Osteocyte (in vitro differentiated cells): Measurements from ENCODE around the gene RTN4R. TPM values are rescaled to one million over a fixed set of nuclear protein-coding genes. Genes with fewer than 3 reads are reported as not detected.

Experiments used
- DNase-seq: peaks from one replicate; pipeline ENCODE4 v3.0.0; 2021; ENCODE audit warnings: mixed read lengths; ENCODE audit not compliant: unreplicated experiment; ENCODE audit errors: extremely low spot score
- H3K27ac Mint-ChIP-seq: one replicate; pipeline ENCODE4 v1.8.0; 2021; ENCODE audit warnings: mild to moderate bottlenecking, mixed read lengths; ENCODE audit not compliant: unreplicated experiment
- H3K27me3 Mint-ChIP-seq: one replicate; pipeline ENCODE4 v1.8.0; 2021; ENCODE audit warnings: mixed read lengths; ENCODE audit not compliant: unreplicated experiment
- H3K36me3 Mint-ChIP-seq: one replicate; pipeline ENCODE4 v1.8.0; 2021; ENCODE audit warnings: mixed read lengths; ENCODE audit not compliant: unreplicated experiment
- H3K4me1 Mint-ChIP-seq: one replicate; pipeline ENCODE4 v1.8.0; 2021; ENCODE audit warnings: mixed read lengths; ENCODE audit not compliant: unreplicated experiment
- H3K4me3 Mint-ChIP-seq: one replicate; pipeline ENCODE4 v1.8.0; 2021; ENCODE audit warnings: mild to moderate bottlenecking, moderate library complexity, mixed read lengths; ENCODE audit not compliant: unreplicated experiment
- H3K9me3 Mint-ChIP-seq: one replicate; pipeline ENCODE4 v1.8.0; 2021; ENCODE audit warnings: mixed read lengths; ENCODE audit not compliant: unreplicated experiment
- CTCF ChIP-seq: fragments of 200-600 bp; sonication (generic); IDR thresholded peaks from 2 replicates; pipeline ENCODE4 v1.5.0; 2021; ENCODE audit warnings: antibody characterized with exemption, mild to moderate bottlenecking, moderate library complexity
- total RNA-seq: library from RNA; stranded (reverse); gene quantifications from 2 replicates; pipeline ENCODE4 v1.2.1, GENCODE V29; 2021

The RTN4R gene
- total RNA-seq, 1 donor from 2014 or later: 1.5 TPM

- no peaks in the 10 kb centered on the region for H3K9me3 Mint-ChIP-seq
- TF ChIP-seq CTCF: no peak
- no peak for DNase-seq
- peaks cover 2% of the 10 kb centered on the region for H3K4me1 Mint-ChIP-seq
- no peak overlapping the region for H3K27ac Mint-ChIP-seq
- H3K27me3 Mint-ChIP-seq: no peaks in the 10 kb centered on the region
- H3K36me3 Mint-ChIP-seq: no peaks in the 10 kb centered on the region
- H3K4me3 Mint-ChIP-seq: no peak overlapping the region
Observed at GRCh38 chr22:20230777-20231420, 37.2 kb downstream of the RTN4R start.

GRCh38 chr22:20229916-20230775, 38.0 kb downstream of the RTN4R start:
- no peaks in the 10 kb centered on the region for H3K27me3 Mint-ChIP-seq
- H3K9me3 Mint-ChIP-seq: no peaks in the 10 kb centered on the region
- no peak overlapping the region for H3K27ac Mint-ChIP-seq
- H3K36me3 Mint-ChIP-seq: no peaks in the 10 kb centered on the region
- TF ChIP-seq CTCF: no peak
- no peak overlapping the region for H3K4me3 Mint-ChIP-seq
- DNase-seq: no peak
- peaks cover 2% of the 10 kb centered on the region for H3K4me1 Mint-ChIP-seq

GRCh38 chr22:20228939-20229272, 39.2 kb downstream of the RTN4R start:
- DNase-seq: no peak
- Mint-ChIP-seq H3K4me1 (peaks cover 2% of the 10 kb centered on the region), H3K27me3 (no peaks in the 10 kb centered on the region), H3K9me3 (no peaks in the 10 kb centered on the region), H3K4me3 (no peak overlapping the region), H3K36me3 (no peaks in the 10 kb centered on the region), H3K27ac (no peak overlapping the region)
- no peak for TF ChIP-seq CTCF

GRCh38 chr22:20228055-20228938, 39.8 kb downstream of the RTN4R start:
- Mint-ChIP-seq H3K36me3 (no peaks in the 10 kb centered on the region), H3K4me1 (peaks cover 2% of the 10 kb centered on the region), H3K9me3 (no peaks in the 10 kb centered on the region), H3K27me3 (no peaks in the 10 kb centered on the region), H3K27ac (no peak overlapping the region), H3K4me3 (no peak overlapping the region)
- no peak for DNase-seq
- TF ChIP-seq CTCF: no peak
